ENCODE results near the gene OSR1. TPM values are rescaled to one million over a fixed set of nuclear protein-coding genes. Genes with fewer than 3 reads are reported as not detected.
"Not testable (repeated sequence)": the region's sequence is repeated elsewhere in the genome, so short reads cannot be mapped to it uniquely, and the experiment has no call there.

OSR1 gene
- 5.1 and 5.2 TPM in 2 replicates for total RNA-seq (2014; rRNA removed; shearing (Covaris generic))
- 1.7 and 3.4 TPM in 2 replicates for polyA plus RNA-seq (2014; cell fraction: nucleus; rRNA removed)

- DNase-seq (ENCODE audit: extremely low read depth, low read depth) = peak; percentile 62
Measured at GRCh38 chr2:19358242-19359020, at the start of gene OSR1. TSS of gene OSR1 (minus strand) at chr2:19358623. CDS start at chr2:19353805, 4,818 bp downstream.

DNA sequence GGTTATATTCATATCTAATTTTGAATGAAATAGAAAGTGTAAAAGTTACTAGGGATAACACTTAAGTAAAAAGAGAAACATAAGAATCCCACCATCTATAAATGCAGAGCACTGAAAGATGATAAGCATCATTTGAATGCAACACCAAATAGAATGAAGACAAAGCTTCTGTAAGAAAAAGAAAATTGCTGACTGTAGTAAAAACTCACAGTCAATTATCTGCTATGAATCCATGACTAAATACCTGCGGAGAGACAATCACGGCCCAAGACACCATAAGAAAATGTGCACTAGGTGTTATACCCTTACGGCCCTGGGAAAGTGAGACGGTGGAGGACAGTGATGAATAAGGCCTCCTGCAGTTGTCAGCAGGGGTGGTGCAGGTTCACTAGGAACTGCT lies 45.4 kb upstream of the OSR1 start:
- DNase-seq (ENCODE audit: extremely low read depth, low read depth) = no peak

GRCh38 chr2:19392191-19392590 lies 33.8 kb upstream of the OSR1 start:
- DNase-seq (ENCODE audit: extremely low read depth, low read depth) = no peak

DNA sequence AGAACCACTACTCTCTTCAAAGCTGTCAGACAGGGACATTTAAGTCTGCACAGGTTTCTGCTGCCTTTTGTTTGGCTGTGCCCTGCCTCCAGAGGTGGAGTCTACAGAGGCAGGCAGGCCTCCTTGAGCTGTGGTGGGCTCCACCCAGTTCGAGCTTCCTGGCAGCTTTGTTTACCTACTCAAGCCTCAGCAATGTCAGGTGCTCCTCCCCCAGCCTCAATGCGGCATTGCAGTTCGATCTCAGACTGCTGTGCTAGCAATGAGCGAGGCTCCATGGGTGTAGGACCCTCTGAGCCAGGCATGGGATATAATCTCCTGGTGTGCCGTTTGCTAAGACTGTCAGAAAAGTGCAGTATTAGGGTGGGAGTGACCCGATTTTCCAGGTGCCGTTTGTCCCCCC lies 31.0 kb upstream of the OSR1 start:
- DNase-seq (ENCODE audit: extremely low read depth, low read depth) = not testable (repeated sequence)

DNA sequence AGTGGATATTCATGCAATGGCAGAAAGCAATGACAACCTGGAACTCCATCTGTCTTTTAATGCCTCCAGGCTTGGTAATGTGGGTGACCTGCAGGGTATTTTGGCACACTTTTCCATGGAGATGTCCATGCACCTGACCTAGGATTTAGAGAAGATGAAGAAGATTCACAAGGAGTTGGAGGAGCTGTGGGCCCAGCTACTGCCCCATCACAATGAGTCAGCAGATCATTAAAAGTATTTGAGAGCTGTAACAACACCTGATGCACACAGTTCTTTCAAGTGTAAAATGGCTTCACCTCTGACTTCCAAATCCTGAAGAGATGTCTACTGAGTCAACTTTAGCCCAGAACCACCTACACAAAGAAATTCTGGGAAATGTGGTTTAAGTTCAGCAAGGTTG lies 22.1 kb upstream of the OSR1 start:
- no peak for DNase-seq (ENCODE audit: extremely low read depth, low read depth)

DNA sequence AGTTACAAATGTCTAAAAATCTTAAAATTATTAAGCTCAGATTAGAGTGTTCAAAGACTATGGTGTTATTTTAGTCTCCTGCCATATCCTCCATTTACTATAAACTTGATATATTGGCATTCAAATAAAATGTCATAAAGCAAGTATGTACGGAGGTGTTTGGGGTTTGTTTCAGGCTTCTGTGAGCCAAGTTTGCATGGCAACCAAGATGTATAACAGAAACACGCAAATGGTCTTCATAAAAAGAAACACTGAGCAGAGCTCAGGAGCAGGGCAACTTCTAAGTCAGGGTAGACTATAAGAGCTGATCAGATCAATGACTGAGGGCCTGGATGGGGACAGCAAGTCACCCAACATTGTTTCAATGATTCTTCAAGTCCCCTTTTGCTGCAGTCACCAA lies 20.5 kb upstream of the OSR1 start:
- no peak for DNase-seq (ENCODE audit: extremely low read depth, low read depth)

GRCh38 chr2:19377717-19378116 lies 19.3 kb upstream of the OSR1 start:
- no peak for DNase-seq (ENCODE audit: extremely low read depth, low read depth)

DNA sequence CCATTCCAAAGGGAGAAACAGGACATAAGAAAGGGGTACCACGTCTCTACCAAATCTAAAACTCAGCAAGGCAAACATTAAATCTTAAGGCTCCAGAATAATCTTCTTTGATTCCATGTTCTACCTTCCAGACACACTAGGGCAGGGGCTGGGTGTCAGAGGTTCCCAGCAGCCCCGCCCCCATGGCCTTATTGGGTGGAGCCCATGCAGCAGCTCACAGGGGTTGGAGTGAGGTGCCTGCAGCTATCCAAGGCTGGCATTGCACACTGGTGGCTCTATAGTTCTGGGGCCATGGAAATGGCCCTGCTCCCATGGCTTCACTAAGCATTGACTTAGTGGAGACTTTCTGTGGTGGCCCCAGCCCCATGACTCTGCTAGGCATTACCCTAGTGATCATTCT lies 14.9 kb upstream of the OSR1 start:
- DNase-seq (ENCODE audit: extremely low read depth, low read depth) = no peak

DNA sequence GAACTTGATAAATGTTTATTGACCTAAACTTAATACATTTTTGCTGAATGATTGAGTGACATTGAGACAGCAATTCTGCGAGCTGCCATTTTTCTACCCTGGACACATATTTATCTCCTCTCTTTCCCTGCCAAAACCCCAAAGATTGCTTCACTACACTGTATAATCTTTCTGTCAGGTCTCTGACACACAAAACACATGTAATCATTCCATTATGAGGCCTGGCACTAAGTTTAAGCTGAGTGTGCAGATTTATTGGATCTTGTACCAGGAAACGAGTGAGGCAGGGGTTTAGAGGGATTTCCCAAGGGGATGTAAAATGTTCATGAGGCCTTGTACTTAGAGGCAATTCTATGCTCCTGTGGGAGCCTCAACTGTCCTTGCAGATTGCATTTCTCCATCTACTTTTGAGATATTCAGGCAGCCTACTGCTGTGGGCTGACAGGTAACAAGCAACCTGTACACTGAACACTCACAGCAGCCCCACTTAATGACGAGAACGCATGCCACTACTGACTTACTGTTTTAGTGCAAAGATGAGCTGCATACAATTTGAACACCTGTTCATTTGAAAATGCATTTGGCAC lies 13.7 kb upstream of the OSR1 start:
- no peak for DNase-seq (ENCODE audit: extremely low read depth, low read depth)

DNA sequence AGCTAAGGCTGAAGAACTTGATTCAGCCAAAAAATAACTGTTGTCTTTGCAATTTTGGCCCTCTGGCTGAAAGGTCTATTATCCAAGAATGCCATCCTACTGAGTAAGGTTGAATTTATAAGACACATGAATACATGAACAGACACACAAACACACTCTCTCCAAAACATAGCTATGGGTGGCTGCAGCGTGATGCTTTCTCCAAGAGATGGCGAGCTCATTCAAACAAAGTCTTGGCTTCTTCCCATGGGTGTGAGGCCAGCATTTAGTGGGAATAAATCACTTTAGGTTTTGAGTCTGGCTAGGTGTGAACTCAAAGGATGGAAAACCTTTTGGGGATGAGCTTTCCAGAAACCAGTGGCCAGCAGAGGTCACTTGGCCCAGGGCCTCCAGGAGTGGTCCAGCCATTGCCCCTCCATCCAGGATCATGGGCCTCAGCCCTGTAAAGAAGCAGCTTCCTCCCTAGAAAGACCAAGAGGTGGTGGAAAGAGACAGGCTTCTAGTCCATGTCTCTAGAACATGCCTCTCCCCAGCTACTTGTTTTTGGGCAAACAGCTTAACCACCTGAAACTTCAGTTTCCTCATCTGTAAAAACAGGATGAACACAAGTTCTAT lies 11.0 kb upstream of the OSR1 start:
- DNase-seq (ENCODE audit: extremely low read depth, low read depth) = peak; percentile 35

GRCh38 chr2:19368760-19369159 lies 10.3 kb upstream of the OSR1 start:
- DNase-seq (ENCODE audit: extremely low read depth, low read depth) = no peak

DNA sequence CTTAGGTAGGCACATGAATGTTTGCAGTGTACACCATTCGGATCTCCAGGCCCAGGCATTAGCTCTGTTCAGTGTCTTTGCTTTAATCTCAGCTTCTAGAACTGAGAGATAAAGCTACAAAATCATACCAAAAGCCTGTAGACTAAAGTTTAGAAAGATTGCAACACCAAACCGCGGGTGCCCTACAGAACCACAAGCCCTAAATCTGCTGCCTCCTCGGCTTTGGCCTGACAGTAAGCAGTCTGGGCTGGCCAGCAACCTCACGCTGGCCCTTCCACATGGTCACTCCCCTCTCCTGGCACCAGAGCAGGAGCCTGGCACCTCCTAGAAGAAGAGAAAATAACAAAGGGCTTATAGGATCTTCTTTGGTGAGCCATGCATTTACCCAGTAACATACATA lies 8.9 kb upstream of the OSR1 start:
- DNase-seq (ENCODE audit: extremely low read depth, low read depth) = no peak

DNA sequence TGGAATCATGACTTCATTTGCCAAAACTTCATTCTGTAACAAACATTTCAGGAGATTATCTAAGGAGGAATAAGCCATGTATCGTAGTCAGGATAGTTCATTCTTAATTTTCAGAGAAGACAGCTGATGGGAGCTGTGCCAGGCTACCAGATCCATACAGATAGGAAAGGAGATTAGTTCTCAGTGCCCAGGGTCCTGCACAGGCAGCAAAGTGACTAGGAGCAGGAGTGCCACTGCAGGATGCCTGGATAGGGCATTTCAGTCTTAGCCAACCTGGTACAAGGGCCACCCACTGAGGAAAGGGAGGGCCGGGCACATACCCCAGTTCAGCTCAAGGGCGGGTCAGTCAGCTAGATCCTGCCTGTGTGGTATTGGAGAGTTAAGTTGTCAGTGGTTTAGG lies 6.7 kb upstream of the OSR1 start:
- no peak for DNase-seq (ENCODE audit: extremely low read depth, low read depth)

DNA sequence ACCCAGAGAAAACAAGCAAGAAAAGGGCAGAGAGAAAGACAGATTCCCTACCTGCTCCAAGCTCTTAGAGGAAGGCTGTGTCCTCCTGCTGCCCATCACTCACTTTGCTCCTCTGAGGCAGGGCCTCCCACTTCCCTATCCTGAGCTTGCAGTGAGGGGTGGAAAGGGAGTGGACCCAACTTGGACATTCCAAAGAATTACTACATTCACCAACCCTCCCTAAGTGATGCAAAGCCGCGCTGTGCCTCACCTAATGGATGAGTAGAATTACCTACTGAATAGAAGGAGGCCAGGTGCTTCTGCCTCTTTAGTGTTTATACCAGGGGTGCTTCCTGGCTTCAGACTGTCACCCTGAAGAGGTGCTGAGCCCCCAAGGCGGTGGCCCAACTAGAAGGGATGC lies 5.6 kb upstream of the OSR1 start:
- DNase-seq (ENCODE audit: extremely low read depth, low read depth) = no peak

DNA sequence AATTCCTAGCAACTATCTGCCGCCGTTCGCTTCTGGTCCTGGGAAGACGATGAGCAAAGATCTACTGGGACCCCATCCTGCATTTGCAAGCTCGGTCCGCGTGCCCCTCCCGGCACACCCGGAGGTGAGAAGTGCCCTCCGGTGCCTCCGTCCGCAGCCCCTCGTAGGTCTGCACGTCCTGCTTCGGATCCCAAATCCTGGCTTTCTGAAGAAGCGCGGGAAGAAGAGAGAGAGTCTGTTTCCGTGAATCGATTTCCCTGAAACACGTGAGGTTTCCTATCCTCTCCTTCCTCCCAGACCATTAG lies 5.0 kb upstream of the OSR1 start:
- DNase-seq (ENCODE audit: extremely low read depth, low read depth) = no peak

- DNase-seq (ENCODE audit: extremely low read depth, low read depth) = peak; percentile 85
Measured at GRCh38 chr2:19362755-19363473, 4.5 kb upstream of the OSR1 start.

DNA sequence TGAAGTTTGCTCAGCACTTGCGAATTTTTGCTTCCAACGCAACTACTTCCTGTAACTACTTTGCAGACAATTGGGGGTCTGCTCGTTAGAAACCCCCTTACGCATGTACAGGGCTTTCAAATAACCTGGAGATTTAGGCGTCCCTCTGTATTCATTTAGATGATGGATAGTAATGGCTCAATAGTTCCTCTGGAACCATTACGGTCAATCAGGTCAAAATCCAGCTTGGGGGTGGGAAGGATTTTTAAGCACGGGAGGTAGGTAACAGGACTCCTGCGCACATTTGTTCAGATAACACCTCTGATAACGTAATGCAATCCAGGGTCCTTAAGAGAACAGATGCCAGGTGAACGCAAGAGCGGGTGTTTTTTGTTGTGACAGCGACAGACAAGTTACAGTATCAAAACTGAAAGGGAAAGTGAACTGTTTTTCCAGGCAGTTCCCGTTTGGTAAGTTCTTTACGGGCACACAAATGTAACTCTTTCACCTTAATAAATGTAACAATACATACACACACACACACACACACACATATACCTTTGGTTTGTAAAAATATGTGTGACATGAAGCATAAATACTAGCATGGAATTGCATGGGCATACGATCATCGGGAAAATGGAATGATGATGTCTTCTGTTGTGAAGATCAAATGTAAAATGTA lies 3.8 kb upstream of the OSR1 start:
- DNase-seq (ENCODE audit: extremely low read depth, low read depth) = no peak

DNA sequence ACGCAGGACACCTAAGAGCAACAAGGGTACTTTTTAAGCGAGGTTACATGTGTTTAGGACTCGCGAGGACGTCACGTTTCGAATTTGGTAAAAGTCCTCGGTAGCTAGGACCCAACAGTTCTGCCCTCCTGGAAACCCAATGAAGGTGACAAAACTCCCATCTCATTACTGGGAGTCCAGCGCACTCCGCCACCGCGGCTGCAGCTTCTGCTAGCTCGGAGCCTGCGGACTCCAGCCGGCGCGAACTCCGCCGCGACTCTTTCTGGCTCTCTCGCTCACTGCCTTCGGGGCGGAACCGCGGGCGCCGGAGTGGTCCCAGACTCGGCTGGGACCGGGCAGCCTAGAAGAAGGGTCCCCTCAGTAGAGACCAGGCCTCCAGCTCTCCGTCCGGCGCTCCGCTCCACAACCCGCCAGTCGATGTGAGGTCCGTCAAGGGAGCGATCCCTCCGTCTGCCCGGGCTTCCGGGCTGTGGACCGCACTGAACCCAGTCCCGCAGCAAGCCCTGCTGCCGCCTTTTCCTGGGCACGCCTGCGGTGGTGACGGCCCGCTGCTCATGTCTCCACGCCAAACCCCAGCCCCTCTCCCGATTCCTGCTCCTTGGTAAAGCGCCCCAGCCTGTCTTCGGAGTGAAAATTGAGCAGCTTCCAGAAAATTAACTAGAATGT lies 3.0 kb upstream of the OSR1 start:
- DNase-seq (ENCODE audit: extremely low read depth, low read depth) = no peak

DNA sequence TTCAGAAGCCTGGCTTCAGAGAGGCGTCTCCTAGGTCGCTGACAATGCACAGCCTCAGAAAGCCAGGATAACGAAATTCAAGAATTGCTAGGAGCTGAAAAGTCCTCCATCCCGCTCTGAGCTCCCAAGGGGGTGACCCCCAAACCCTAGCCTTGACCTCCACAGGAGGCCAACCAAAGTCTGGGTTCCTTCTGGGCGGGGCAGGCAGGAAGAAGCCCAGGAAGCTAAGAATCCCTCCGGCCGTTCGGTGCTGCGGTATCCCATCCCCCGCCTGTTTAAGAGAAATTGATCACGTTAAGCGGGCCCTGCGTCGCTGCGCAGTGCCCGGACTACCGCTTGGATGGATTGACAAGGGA lies 2.5 kb upstream of the OSR1 start:
- no peak for DNase-seq (ENCODE audit: extremely low read depth, low read depth)

GRCh38 chr2:19360266-19360965 lies 2.0 kb upstream of the OSR1 start:
- no peak for DNase-seq (ENCODE audit: extremely low read depth, low read depth)
